Neural crest cell (in vitro differentiated cells): Measurements from ENCODE around the gene SYT17. TPM values are rescaled to one million over a fixed set of nuclear protein-coding genes. Genes with fewer than 3 reads are reported as not detected.

Experiments
- DNase-seq: peaks from one replicate; pipeline ENCODE4 v3.0.0; 2021; ENCODE audit warnings: low read depth, mixed read lengths, low spot score
- H3K27ac Mint-ChIP-seq: one replicate; pipeline ENCODE4 v1.8.0; 2021; ENCODE audit warnings: mild to moderate bottlenecking, mixed read lengths; ENCODE audit not compliant: unreplicated experiment
- H3K27me3 Mint-ChIP-seq: 2 replicates; pipeline ENCODE4 v1.8.0; 2021; ENCODE audit warnings: low read depth, mild to moderate bottlenecking, mixed read lengths
- H3K36me3 Mint-ChIP-seq: 2 replicates; pipeline ENCODE4 v1.8.0; 2021; ENCODE audit warnings: low read depth, mild to moderate bottlenecking, mixed read lengths
- H3K4me1 Mint-ChIP-seq: 2 replicates; pipeline ENCODE4 v1.8.0; 2021; ENCODE audit warnings: mixed read lengths
- H3K4me3 Mint-ChIP-seq: one replicate; pipeline ENCODE4 v1.8.0; 2021; ENCODE audit warnings: mild to moderate bottlenecking, mixed read lengths
- H3K9me3 Mint-ChIP-seq: 2 replicates; pipeline ENCODE4 v1.8.0; 2021; ENCODE audit warnings: mixed read lengths
- total RNA-seq: library from RNA; stranded (reverse); gene quantifications from 2 replicates; pipeline ENCODE4 v1.2.1, GENCODE V29; 2021
- TF ChIP-seq, protein P1 (sequence below): fragments of 200-600 bp; sonication (generic); conservative IDR thresholded peaks from 2 replicates; pipeline ENCODE4 v1.5.0; 2021; ENCODE audit warnings: antibody characterized with exemption, mild to moderate bottlenecking

SYT17 gene
- total RNA-seq, 1 donor from 2014 or later = 3.1 TPM

DNA sequence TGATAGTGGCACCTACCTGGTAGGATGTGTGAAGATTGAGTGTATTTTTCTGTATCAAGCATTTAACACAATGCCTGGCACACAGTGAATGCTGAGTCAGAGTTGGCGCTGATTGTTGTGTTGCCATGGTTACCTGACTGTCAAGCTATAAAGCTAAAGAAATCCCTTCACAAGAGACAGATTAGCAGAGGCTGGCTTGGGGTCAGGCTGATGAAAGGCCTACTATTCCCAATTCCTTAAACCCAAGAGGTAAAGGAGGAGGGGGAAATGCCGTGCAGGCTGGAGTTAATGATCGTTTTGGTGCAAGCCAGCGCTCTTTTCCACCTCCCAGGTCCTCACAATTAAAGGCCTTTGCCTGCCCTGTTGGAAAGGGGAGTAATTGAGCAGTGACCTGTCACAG lies 123.4 kb downstream of the SYT17 start:
- Mint-ChIP-seq H3K4me3 (peak overlapping the region; percentile 18), H3K36me3 (no peaks in the 10 kb centered on the region), H3K4me1 (peaks cover 68% of the 10 kb centered on the region), H3K27ac (peak overlapping the region; percentile 52), H3K27me3 (peaks cover 3% of the 10 kb centered on the region), H3K9me3 (no peaks in the 10 kb centered on the region)
- TF ChIP-seq, protein P1, sequence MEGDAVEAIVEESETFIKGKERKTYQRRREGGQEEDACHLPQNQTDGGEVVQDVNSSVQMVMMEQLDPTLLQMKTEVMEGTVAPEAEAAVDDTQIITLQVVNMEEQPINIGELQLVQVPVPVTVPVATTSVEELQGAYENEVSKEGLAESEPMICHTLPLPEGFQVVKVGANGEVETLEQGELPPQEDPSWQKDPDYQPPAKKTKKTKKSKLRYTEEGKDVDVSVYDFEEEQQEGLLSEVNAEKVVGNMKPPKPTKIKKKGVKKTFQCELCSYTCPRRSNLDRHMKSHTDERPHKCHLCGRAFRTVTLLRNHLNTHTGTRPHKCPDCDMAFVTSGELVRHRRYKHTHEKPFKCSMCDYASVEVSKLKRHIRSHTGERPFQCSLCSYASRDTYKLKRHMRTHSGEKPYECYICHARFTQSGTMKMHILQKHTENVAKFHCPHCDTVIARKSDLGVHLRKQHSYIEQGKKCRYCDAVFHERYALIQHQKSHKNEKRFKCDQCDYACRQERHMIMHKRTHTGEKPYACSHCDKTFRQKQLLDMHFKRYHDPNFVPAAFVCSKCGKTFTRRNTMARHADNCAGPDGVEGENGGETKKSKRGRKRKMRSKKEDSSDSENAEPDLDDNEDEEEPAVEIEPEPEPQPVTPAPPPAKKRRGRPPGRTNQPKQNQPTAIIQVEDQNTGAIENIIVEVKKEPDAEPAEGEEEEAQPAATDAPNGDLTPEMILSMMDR = no peak
- DNase-seq = peak; percentile 31

DNA sequence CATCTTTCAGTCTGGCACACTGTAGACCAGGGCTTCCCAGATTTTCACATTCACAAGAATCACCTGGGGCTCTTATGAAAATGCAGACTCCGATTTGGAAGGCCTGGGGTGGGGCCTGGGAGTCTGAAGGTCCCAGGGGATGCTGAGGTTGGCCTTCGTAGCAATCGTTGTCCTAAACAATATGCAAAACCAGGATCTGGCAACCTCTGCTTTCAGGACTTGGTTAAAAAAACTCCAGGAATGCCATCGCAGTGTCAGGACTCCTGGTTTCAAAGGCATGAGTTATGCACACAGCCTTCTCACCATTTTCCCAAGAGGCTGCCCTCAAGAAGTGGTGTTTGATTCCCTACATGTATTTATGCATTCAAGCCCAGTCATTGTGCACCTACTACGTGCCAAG lies 124.1 kb downstream of the SYT17 start:
- Mint-ChIP-seq H3K36me3 (no peaks in the 10 kb centered on the region), H3K27me3 (peaks cover 5% of the 10 kb centered on the region), H3K4me3 (no peak overlapping the region), H3K27ac (no peak overlapping the region), H3K9me3 (no peaks in the 10 kb centered on the region), H3K4me1 (peaks cover 65% of the 10 kb centered on the region)
- DNase-seq = no peak
- TF ChIP-seq, protein P1 = no peak

DNA sequence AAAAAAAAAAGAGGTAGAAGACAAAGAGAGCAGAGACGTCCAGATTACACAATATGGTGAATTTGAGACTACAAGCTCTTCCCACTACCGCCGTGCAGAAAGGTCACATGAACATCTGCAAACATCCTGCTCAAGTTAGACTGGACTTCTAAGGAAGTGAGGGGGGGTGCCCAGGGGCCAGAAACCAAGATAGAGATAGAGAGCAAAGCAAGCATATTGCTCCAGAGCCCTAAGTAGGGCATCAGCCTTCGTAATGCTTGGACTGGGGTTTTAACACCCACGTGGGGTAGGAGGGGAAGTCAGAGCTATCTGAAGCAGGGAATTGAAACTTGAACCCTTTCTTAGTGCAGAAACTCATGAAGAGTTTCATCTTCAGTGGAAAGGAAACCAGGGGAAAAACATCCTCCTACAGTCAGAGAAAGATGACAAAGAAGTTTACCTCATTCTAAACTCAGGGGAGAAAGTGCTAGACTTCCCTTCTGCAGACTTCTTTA lies 126.2 kb downstream of the SYT17 start:
- peaks cover 48% of the 10 kb centered on the region for H3K4me1 Mint-ChIP-seq
- no peaks in the 10 kb centered on the region for H3K36me3 Mint-ChIP-seq
- TF ChIP-seq, protein P1 = no peak
- no peaks in the 10 kb centered on the region for H3K9me3 Mint-ChIP-seq
- H3K27me3 Mint-ChIP-seq = peaks cover 5% of the 10 kb centered on the region
- no peak for DNase-seq
- no peak overlapping the region for H3K4me3 Mint-ChIP-seq
- H3K27ac Mint-ChIP-seq = no peak overlapping the region

DNA sequence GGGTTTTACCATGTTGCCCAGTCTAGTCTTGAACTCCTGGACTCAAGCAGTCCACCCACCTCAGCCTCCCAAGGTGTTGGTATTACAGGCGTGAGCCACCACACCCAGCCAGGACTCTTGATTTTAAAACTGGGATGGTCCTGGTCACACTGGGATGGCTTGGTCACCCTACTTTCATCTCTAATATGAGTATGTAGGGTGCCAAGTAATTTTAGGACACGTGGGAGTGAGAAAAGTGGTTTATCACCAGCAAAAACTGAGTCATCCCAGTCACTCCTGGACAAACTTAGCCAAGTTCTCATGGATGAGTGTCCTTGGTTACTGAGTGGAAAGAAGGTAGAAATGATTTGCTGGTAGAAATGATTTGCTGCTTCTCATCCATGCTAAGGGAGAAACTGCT lies 127.4 kb downstream of the SYT17 start:
- Mint-ChIP-seq H3K36me3 (no peaks in the 10 kb centered on the region), H3K4me1 (peaks cover 37% of the 10 kb centered on the region), H3K4me3 (no peak overlapping the region), H3K9me3 (no peaks in the 10 kb centered on the region), H3K27me3 (peaks cover 5% of the 10 kb centered on the region), H3K27ac (no peak overlapping the region)
- TF ChIP-seq, protein P1 = no peak
- DNase-seq = no peak

DNA sequence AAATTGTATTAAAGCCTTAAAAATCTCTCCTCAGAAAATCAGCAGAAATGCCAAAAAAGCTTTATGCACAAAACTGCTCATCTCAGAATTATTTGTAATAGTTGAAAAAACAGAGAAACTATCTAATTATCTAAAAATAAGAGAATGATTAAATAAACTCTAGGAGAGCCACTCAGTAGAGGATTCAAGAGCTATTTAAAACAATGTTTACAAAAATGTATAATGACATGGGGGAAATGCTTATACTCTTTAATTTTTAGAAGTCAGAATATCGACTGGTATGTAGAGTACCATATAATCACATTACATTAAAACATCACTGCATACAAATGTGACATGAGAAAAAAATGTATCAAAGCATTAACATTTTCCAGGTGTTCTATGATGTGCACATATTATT lies 129.4 kb downstream of the SYT17 start:
- Mint-ChIP-seq H3K9me3 (no peaks in the 10 kb centered on the region), H3K4me1 (peaks cover 19% of the 10 kb centered on the region), H3K36me3 (no peaks in the 10 kb centered on the region), H3K27ac (no peak overlapping the region), H3K4me3 (no peak overlapping the region), H3K27me3 (peaks cover 5% of the 10 kb centered on the region)
- DNase-seq = no peak
- TF ChIP-seq, protein P1 = no peak
